Measurements from ENCODE around the gene KLK8. TPM values are rescaled to one million over a fixed set of nuclear protein-coding genes. Genes with fewer than 3 reads are reported as not detected.

KLK8 gene, protein sequence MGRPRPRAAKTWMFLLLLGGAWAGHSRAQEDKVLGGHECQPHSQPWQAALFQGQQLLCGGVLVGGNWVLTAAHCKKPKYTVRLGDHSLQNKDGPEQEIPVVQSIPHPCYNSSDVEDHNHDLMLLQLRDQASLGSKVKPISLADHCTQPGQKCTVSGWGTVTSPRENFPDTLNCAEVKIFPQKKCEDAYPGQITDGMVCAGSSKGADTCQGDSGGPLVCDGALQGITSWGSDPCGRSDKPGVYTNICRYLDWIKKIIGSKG
- total RNA-seq (not detected in 2 replicates), polyA plus RNA-seq (not detected in 2 replicates), polyA minus RNA-seq (not detected in 2 replicates)
- not detected for total RNA-seq (2013)

DNA sequence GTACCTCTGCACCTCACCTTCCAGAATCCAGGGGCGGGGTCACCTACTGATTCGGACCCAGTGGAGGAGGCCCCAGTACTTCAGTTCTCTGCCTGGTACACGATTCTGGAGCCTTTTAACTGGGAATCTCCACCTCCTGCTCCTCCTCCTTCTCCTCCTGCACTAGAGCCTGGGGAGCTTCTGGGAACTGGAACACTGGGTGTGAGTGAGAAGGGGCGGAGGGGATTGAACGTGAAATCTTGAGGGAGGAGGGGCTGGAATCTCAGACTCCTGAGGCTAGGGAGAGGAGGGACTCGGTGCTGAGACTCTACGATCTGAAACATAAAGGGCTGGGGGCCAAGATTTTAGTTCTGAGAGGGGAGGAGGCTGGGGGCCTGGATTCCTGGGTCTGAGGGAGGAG is at the start of gene KLK8:
KLK8 (minus strand) TSS at position 90 of the 400 bp plus-strand sequence. CDS start 437 bp downstream, outside the sequence.
- no peaks in the 10 kb centered on the region for H3K36me3 ChIP-seq (replicated peaks in 1 of 2; ENCODE audit: control extremely low read depth in 1 of 2, control insufficient read depth in 1 of 2, extremely low read depth in 1 of 2, insufficient read depth in 2 of 2, low read length in 1 of 2)
- H3K4me3 ChIP-seq (ENCODE audit: control extremely low read depth in 1 of 5, extremely low read depth in 1 of 5, insufficient read depth in 1 of 5, low read depth in 2 of 5, low read length in 4 of 5), result no peak within 1 kb of the TSS
- WGBS (ENCODE audit: insufficient coverage), result 46% methylated on average over 3 of the region's 7 CpGs
- H3K4me2 ChIP-seq (replicated peaks; ENCODE audit: low read depth, low read length, poor library complexity, severe bottlenecking), result no peak within 1 kb of the TSS
- no peak within 1 kb of the TSS for H3K27ac ChIP-seq (ENCODE audit: low read length in 2 of 2)
- no peaks in the 10 kb centered on the region for H3K79me2 ChIP-seq (ENCODE audit: control insufficient read depth, insufficient read depth, low read length)
- H3K4me1 ChIP-seq (ENCODE audit: control insufficient read depth in 2 of 2, insufficient read depth in 2 of 2, low read length in 2 of 2), result no peaks in the 10 kb centered on the region
- intact Hi-C loops (cut with micrococcal nuclease), result no loop called here
- H3K27me3 ChIP-seq (replicated peaks in 1 of 4; ENCODE audit: control extremely low read depth in 1 of 4, control insufficient read depth in 3 of 4, insufficient read depth in 4 of 4, low read length in 3 of 4), result peaks cover 0 to 28% (median 2%) of the 10 kb centered on the region in 4 experiments
- Mint-ChIP-seq H3K4me3 (no peak within 1 kb of the TSS), H3K27ac (no peak within 1 kb of the TSS), H3K27me3 (peaks cover 33% of the 10 kb centered on the region), H3K9me3 (ENCODE audit: insufficient read depth) (no peaks in the 10 kb centered on the region), H3K4me1 (no peaks in the 10 kb centered on the region)
- no peak for ATAC-seq (ENCODE audit: low read depth)
- no peaks in the 10 kb centered on the region for H4K20me1 ChIP-seq (ENCODE audit: control insufficient read depth, insufficient read depth, low read length, poor library complexity, severe bottlenecking)
- ChIA-PET POLR2A (no interaction called here), CTCF (no interaction called here)
- TF ChIP-seq CTCF (IDR thresholded peaks at IDR 0.05) (no peak), EZH2 (IDR thresholded peaks at IDR 0.05; ENCODE audit: borderline replicate concordance, insufficient read depth, low read depth, low read length, poor library complexity, severe bottlenecking) (no peak)
- H3K9me3 ChIP-seq (ENCODE audit: control extremely low read depth in 1 of 3, control insufficient read depth in 2 of 3, insufficient read depth in 1 of 3, low read length in 2 of 3), result peaks cover 0 to 32% (median 0%) of the 10 kb centered on the region in 3 donors
- H2AFZ ChIP-seq (ENCODE audit: insufficient read depth, low read depth, low read length, poor library complexity, severe bottlenecking), result no peak within 1 kb of the TSS
- no peak for DNase-seq
- H3K9ac ChIP-seq (ENCODE audit: low read length), result no peak within 1 kb of the TSS

GRCh38 chr19:51047031-51047335 is 45.6 kb upstream of the KLK8 start:
- H3K9me3 ChIP-seq (ENCODE audit: control extremely low read depth in 1 of 3, control insufficient read depth in 2 of 3, insufficient read depth in 1 of 3, low read length in 2 of 3), result no peaks in the 10 kb centered on the region
- DNase-seq (no peak), ATAC-seq (ENCODE audit: low read depth) (no peak)
- Mint-ChIP-seq H3K27me3 (peaks cover 11% of the 10 kb centered on the region), H3K9me3 (ENCODE audit: insufficient read depth) (no peaks in the 10 kb centered on the region), H3K27ac (no peak overlapping the region), H3K4me3 (no peak overlapping the region), H3K4me1 (no peaks in the 10 kb centered on the region)
- H3K4me3 ChIP-seq (ENCODE audit: control extremely low read depth in 1 of 5, extremely low read depth in 1 of 5, insufficient read depth in 1 of 5, low read depth in 2 of 5, low read length in 4 of 5), result no peak overlapping the region
- H4K20me1 ChIP-seq (ENCODE audit: control insufficient read depth, insufficient read depth, low read length, poor library complexity, severe bottlenecking), result no peaks in the 10 kb centered on the region
- no peaks in the 10 kb centered on the region for H3K36me3 ChIP-seq (replicated peaks in 1 of 2; ENCODE audit: control extremely low read depth in 1 of 2, control insufficient read depth in 1 of 2, extremely low read depth in 1 of 2, insufficient read depth in 2 of 2, low read length in 1 of 2)
- no peak for TF ChIP-seq EZH2 (IDR thresholded peaks at IDR 0.05; ENCODE audit: borderline replicate concordance, insufficient read depth, low read depth, low read length, poor library complexity, severe bottlenecking)
- no peak for TF ChIP-seq CTCF (IDR thresholded peaks at IDR 0.05)
- H3K79me2 ChIP-seq (ENCODE audit: control insufficient read depth, insufficient read depth, low read length), result no peaks in the 10 kb centered on the region
- H2AFZ ChIP-seq (ENCODE audit: insufficient read depth, low read depth, low read length, poor library complexity, severe bottlenecking), result no peak overlapping the region
- intact Hi-C loops (cut with micrococcal nuclease), result no loop called here
- POLR2A ChIA-PET, result no interaction called here
- no peaks in the 10 kb centered on the region for H3K4me1 ChIP-seq (ENCODE audit: control insufficient read depth in 2 of 2, insufficient read depth in 2 of 2, low read length in 2 of 2)
- CTCF ChIA-PET, result interaction anchor here (0.7 kb wide), 1 partner anchor 9 kb away, joined by 3 read pairs; no protein-coding TSS in a partner anchor
- H3K27me3 ChIP-seq (replicated peaks in 1 of 4; ENCODE audit: control extremely low read depth in 1 of 4, control insufficient read depth in 3 of 4, insufficient read depth in 4 of 4, low read length in 3 of 4), result peaks cover 0 to 4% (median 0%) of the 10 kb centered on the region in 4 experiments
- no peak overlapping the region for H3K27ac ChIP-seq (ENCODE audit: low read length in 2 of 2)
- WGBS (ENCODE audit: insufficient coverage), result 13% methylated on average over 1 of the region's 4 CpGs
- H3K4me2 ChIP-seq (replicated peaks; ENCODE audit: low read depth, low read length, poor library complexity, severe bottlenecking), result no peak overlapping the region
- no peak overlapping the region for H3K9ac ChIP-seq (ENCODE audit: low read length)
